Measurements from ENCODE around the gene SCAMP2.

Gene SCAMP2

GRCh38 chr15:74857671-74858368 lies 15.3 kb downstream of the SCAMP2 start:
- no peak for DNase-seq

DNA sequence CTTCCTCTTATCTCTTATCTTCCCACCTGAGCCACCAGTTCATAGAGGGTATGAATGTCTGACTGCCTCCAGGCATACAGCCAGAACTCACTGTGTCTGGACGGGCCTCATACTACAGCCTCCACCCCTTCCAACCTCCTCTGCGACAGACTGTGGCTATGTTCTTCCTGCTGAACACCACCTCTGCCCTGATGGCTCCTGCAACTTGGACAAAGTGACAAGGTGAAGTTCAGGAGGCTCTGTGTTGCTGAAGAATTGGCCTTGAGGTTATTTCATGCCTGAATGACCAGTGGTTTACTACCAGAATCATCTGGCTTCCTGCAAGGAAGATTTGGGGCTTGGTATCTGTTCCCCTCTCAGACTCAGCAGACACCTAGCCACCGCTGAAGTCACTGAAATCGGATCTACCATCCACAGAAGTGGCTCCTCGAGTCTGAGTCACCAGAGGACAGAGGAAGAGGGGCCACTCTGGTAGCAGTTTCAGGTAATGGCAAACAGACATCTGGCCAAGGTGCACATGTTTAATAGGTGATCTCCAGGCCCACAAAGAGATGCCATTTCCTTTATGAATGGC lies 16.0 kb downstream of the SCAMP2 start:
- DNase-seq, result no peak

DNA sequence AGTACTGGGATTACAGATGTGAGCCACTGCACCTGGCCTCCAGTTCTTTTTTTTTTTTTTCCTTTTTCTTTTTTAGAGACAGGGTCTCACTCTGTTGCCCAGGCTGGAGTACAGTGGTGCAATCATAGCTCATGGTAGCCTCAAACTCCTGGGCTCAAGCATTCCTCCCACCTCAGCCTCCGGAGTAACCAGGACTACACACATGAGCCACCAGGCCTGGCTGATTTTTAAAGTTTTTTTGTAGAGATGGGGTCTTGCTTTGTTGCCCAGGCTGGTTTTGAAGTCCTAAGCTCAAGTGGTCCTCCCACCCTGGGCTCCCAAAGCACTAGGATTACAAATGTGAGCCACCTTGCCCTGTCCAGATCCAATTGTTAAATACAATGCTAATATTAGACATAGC lies 16.6 kb downstream of the SCAMP2 start:
- no peak for DNase-seq

- DNase-seq, result no peak
Observed at GRCh38 chr15:74855857-74856256, 17.3 kb downstream of the SCAMP2 start.

GRCh38 chr15:74854453-74855022 lies 18.6 kb downstream of the SCAMP2 start:
- DNase-seq, result no peak

DNA sequence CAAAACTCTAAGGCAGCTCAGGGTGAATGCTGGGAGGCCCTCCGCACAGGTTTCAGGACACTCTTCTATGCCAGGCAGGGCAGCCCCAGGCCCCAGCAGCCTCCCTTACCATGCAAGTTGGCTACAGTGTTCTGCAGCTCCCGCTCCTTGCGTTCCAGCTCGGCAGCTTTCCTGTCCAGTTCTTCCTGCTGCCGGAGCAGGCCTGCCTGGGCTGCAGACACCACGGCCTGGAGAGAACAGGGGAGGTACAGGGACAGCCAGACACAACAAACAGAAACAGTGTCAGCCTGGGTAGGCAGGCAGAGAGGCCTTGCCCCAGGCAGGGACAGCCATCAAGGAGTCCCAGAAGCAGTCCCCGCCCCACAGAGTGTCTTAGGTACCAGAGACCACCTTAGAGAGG lies 21.2 kb downstream of the SCAMP2 start:
- DNase-seq, result no peak

- no peak for DNase-seq
Observed at GRCh38 chr15:74850393-74850792, 22.8 kb downstream of the SCAMP2 start.

DNA sequence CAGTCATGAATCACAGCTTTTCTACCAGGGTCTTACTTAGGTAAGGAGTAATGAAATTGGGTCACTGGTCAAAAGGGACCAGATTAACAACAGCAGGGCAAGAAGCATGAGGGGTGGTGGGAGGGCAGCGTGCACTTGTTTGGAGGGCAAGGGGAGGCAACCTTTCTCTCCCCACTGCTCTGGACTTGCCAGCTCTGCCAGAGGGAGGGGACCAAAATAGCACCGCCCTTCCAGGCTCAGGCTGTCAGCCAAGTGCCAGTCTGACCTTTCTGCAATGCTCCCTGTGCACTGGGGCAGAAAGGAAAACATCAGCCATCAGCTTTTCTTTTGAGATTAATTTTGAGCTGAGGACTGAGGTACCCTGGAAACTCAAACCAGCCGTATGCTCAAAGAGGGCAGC lies 25.7 kb downstream of the SCAMP2 start:
- no peak for DNase-seq

DNA sequence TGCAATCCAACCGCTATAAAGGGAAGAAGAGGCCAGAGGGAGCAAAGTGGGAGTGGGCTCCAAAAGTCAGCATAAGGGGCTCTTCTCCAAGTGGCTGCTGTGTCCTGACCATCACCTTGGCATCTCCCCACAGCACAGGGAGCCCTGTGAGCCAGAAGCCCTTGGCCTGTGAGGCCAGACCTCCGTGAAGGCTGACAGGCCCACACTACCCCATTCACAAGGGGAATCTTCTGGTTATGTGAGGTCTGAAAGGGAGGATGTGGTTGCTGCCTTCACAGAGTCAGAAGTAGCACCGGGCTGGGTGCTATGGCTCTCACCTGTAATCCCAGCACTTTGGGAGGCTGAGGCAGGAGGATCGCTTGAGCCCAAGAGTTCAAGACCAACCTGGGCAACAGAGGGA lies 27.6 kb downstream of the SCAMP2 start:
- DNase-seq, result no peak

GRCh38 chr15:74845208-74845568 lies 28.0 kb downstream of the SCAMP2 start:
- no peak for DNase-seq

GRCh38 chr15:74844319-74845207 lies 28.6 kb downstream of the SCAMP2 start:
- DNase-seq, result no peak

DNA sequence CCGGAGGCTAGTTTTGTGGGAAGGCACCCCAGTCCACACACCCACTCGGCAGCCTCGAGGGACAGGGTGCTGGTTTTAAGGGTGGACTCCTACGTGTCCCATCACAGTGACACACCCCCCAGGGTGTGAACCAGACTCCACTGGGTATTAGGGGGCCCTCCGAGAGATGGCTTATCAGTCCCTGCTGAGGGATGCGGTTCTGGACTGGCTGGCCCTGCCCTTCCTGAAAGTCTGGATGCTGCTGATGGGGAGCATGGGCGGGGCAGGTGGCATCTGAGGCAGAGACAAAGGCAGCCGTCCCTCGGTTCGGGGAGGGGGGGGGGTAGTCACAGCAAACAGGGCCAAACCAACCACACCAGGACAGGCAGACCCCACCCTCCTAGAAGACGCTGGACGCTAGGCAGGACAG lies 29.3 kb downstream of the SCAMP2 start:
- no peak for DNase-seq

DNA sequence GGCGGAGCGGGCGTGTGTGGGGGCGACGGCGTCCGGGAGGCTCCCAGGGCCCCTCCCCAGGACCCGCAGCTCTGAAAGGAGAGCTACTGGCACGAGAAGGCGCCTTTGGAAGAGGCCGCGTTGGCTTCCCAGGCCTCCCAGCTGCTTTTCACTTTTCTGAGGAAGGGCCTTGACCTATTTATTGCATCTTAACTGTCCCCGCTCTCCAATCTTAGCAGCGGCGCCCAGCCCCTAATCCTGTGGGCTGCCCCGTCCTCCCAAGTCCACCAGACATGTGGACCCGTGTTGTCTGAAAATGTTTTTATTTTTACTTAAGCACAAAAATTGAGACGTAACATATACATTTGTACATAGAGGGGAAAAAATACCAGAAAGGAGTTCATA lies 29.7 kb downstream of the SCAMP2 start:
- DNase-seq, result no peak

- peak; percentile 81 to 85 for DNase-seq
Observed at GRCh38 chr15:74842581-74843444, 30.4 kb downstream of the SCAMP2 start, which contains the start of gene ULK3. ULK3 (minus strand) TSS chr15:74843156; CDS start chr15:74843105, 51 bp downstream.

GRCh38 chr15:74841891-74842373 lies 31.2 kb downstream of the SCAMP2 start:
- no peak for DNase-seq

DNA sequence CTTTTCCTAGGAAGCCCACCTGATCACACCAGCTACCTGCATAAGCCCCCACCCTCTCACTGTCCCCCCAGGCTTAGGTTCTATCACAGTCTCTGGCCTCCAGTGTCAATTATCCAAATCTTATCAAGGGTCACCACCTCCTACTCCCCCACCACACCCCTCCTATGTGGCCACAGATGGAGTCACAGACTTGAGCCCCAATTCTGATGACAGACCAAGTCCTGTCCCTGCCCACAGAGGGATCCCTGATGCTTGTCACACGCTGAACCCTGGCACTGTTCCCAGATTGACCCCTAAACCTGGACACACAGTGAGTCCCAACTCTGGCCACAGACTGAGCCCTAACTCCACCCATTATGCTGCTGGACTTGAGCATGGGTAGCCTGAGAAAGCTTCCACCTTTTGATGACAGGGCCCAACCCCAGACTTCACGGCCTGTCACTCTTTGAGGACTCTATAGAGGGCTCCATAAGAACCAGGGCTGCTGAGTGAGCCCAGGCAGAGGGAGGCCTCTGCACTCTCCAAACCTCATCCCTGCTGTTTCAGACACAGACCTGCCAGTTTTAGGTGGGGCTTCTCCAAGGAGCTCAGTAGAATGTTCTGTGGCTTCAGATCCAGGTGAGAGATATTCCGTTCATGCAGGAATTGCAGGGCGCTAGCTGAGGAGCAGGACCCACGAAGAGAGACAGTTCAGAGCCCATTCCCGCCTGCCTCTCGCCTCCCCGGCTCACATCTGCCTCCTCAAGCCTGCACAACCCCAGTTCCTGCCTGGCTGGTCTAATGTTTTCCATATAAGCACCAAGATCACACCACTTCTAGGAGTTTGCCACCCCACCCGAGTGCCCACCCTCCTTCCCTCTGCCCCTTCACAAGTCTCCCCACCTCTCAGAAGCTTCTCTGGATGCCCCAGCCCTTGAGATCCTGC lies 32.1 kb downstream of the SCAMP2 start:
- no peak for DNase-seq

DNA sequence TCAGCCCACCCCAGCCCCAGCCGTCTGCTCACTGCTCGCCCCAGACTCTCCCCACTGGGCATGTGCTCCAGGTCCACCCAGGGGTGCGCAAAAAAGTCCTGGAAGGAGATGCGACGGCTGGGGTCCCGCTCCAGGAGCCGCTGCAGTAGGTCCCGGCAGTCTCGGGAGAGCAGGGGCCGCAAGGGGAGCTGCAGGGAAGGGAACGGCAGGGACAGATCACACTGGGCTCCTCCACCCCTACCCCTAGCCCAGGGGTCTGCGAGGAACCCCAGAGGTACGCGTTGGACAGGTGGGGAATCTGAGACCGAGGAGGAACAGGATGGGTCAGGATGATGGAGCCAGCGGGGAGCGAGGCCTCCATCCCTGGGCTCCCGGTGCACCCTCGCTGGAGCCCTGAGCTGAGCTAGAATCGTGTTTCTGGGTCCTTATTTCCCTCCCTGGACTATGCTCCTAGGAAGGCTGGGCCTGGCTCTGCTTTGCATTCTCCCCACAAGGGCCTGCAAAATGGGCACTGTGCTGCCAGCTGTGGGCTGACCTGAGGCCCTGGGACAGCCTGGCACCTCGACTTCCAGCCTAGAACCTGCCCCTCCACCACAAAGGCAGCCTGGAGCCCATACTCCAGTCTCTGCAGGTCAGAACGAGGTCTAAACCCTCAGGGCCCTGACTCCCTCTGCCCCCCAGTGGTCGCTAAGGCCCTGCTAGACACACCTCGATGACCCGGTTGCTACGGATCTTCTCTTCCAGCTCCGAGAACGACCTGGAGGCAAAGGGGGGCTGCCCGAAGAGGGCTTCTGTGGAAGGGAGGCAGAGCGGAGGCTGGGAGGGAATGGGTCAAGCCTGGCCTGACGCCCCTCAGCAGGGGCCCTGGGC lies 33.4 kb downstream of the SCAMP2 start:
- no peak for DNase-seq

DNA sequence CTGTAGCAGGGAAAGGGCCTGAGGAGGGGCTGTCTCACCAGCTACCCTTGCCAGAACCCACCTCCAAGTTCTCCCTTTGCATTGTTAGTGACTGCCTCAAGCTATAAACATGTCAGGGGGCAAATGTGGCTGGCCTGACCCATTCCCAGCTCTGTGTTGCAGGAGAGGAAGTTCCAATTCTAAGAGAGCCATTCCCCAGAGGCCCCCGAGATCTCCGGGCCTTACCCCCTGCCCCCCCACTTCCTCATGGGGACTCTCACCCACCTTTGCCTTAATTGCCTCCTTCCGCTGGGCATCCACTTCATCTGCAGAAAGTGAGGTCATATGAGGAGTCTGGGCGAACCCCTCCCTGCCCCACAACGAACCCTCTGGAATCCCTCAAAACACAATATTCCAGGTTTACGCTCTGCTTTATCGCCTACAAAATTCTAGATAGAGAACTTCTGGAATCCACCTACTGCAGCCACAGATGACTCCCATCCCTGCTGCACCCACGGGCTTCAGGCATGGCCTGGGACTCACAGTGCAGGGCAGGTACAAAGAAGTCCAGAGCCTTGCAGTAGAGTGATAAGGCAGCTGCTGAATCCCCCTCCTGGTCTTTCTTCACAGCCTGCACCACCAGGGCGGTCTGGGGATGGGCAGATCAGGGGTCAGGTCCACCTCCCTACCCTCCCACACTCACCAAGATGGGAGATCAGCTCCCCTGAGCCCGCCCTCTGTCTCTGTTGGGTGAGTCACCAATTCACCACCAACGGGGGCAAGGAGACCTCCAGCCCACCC lies 34.2 kb downstream of the SCAMP2 start:
- DNase-seq, result no peak

DNA sequence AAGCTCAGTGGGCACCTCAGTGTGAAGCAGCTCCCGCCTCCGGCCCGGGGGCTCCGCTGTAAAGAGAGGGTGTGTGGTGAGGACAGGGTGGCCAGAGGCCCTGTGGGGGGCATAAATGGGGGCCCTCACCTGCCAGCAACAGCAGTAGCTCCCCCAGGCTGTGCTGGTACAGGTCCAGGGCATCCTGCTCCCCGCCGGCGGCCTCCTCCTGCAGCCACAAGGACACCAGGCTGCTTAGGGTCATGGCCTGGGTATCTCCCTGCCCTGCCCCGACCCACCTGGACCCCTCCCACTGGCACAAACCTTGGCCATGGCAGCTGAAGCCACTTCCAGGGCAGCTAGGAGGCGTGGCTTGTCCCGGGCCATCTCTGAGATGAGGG lies 35.0 kb downstream of the SCAMP2 start:
- no peak for DNase-seq

Data from NCI-H1930 (cell line).